ENCODE data around the gene RNF17. TPM values are rescaled to one million over a fixed set of nuclear protein-coding genes. Genes with fewer than 3 reads are reported as not detected.

RNF17 gene
- total and polyA plus RNA-seq, 2 of the 8 experiments (the other 6 are each of a cell fraction or from before 2014, with no cell fraction given) = not detected

GRCh38 chr13:24877531-24877930 lies 113.6 kb downstream of the RNF17 start:
- WGBS, 2 experiments (ENCODE audit: extremely low coverage in 1 of 2, insufficient coverage in 1 of 2, insufficient read length in 1 of 2, insufficient replicate concordance in 2 of 2, low coverage in 1 of 2, low lambda C conversion rate in 2 of 2, missing lambda C conversion rate in 1 of 2) = 76% methylated on average over 1 of the region's 1 CpG; no CpG with 5 or more reads in 1 of the 2 experiments
- CTCF ChIA-PET (ENCODE audit: partially characterized antibody) = no interaction called here
- POLR2A ChIA-PET (ENCODE audit: partially characterized antibody) = interaction anchor here (1.2 kb wide), 1 partner anchor 17 kb away, joined by 3 read pairs; no protein-coding TSS in a partner anchor

More at GRCh38 chr13:24877531-24877930, 113.6 kb downstream of the RNF17 start:
- Histone ChIP-seq H3K27ac (ENCODE audit: low read depth, low read length) (no peak overlapping the region), H3K79me2 (ENCODE audit: control insufficient read depth in 1 of 2, insufficient read depth in 2 of 2, low read length in 2 of 2) (no peaks in the 10 kb centered on the region), H3K14ac (ENCODE audit: insufficient read length) (no peak overlapping the region), H4K8ac (ENCODE audit: extremely low read depth, insufficient read depth, low read length) (no peak overlapping the region), H3K79me1 (ENCODE audit: low read depth, low read length) (no peaks in the 10 kb centered on the region), H2BK15ac (ENCODE audit: low read length) (no peak overlapping the region), H3K4me1 (replicated peaks in 1 of 4; ENCODE audit: control insufficient read depth in 3 of 4, insufficient read depth in 4 of 4, low read length in 3 of 4) (peaks cover 0 to 2% (median 0%) of the 10 kb centered on the region in 4 experiments; a peak in 2 of 7 replicates), H3K23me2 (ENCODE audit: low read depth, low read length) (no peaks in the 10 kb centered on the region), H4K20me1 (replicated peaks in 1 of 2; ENCODE audit: control insufficient read depth in 1 of 2, insufficient read depth in 2 of 2, low read length in 2 of 2) (no peaks in the 10 kb centered on the region), H2BK120ac (replicated peaks; ENCODE audit: low read depth, low read length) (no peak overlapping the region), H2BK5ac (ENCODE audit: low read depth, low read length) (no peak overlapping the region), H3K56ac (replicated peaks; ENCODE audit: insufficient read length, low read depth, low read length) (no peak overlapping the region), H4K5ac (ENCODE audit: insufficient read length, low read depth, low read length) (no peak overlapping the region), H3K4me3 (ENCODE audit: extremely low read depth in 1 of 4, insufficient read depth in 2 of 4, low read depth in 3 of 4, low read length in 4 of 4) (no peak overlapping the region), H3K4me2 (ENCODE audit: insufficient read depth in 1 of 2, low read depth in 2 of 2, low read length in 2 of 2) (no peak overlapping the region), H3K9ac (replicated peaks in 1 of 4; ENCODE audit: extremely low read depth in 1 of 4, low read depth in 3 of 4, low read length in 3 of 4) (no peak overlapping the region), H2AK5ac (ENCODE audit: low read depth, low read length) (no peak overlapping the region), H4K91ac (replicated peaks; ENCODE audit: insufficient read length, low read length) (no peak overlapping the region), H3K27me3 (replicated peaks in 1 of 4; ENCODE audit: control insufficient read depth in 3 of 4, extremely low read depth in 1 of 4, insufficient read depth in 3 of 4, low read length in 3 of 4) (no peaks in the 10 kb centered on the region), H3K23ac (ENCODE audit: insufficient read length) (no peak overlapping the region), H2AFZ (ENCODE audit: low read length) (no peak overlapping the region), H3K36me3 (ENCODE audit: control insufficient read depth in 2 of 4, insufficient read depth in 4 of 4, low read length in 3 of 4) (no peaks in the 10 kb centered on the region), H3K18ac (ENCODE audit: extremely low read depth, low read length) (no peak overlapping the region), H3K4ac (replicated peaks; ENCODE audit: insufficient read length, low read depth, low read length) (no peak overlapping the region), H2BK20ac (ENCODE audit: low read length) (no peak overlapping the region), H2BK12ac (ENCODE audit: low read depth, low read length) (no peak overlapping the region), H3K9me3 (ENCODE audit: insufficient read depth in 2 of 2, low read depth in 1 of 2, low read length in 1 of 2) (no peaks in the 10 kb centered on the region)
- no peak for TF ChIP-seq KDM4A (IDR thresholded peaks at IDR 0.05; ENCODE audit: low read depth, low read length, severe bottlenecking)
- no peak for DNase-seq (ENCODE audit: low read depth in 1 of 2, low spot score in 2 of 2)
- no peak for FAIRE-seq
